ENCODE data around the gene CNTNAP5.

Gene CNTNAP5

DNA sequence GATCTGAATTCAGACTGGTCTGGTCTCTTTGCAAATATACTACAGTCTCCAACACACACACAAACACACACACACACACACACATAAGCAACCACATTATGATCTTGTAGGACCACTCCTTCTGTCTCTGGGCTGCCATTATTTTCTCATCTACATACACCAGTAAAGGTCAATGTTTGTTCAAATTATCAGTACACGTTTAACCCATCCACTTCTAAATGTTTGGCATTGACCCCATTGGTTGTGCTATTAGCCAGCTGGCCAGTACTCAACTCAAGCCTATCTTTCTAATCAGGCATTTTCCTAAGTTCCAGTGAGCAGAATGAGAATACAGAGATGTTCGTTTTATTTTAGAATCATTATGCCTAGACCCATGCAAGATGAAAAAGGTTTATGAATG is 186.4 kb downstream of the CNTNAP5 start:
- Histone ChIP-seq H3K4me3 (ENCODE audit: low read length) (no peak overlapping the region), H3K9ac (ENCODE audit: low read depth, low read length) (no peak overlapping the region), H3K9me3 (ENCODE audit: insufficient read depth, low read depth, low read length) (no peaks in the 10 kb centered on the region), H3K4me1 (ENCODE audit: insufficient read depth, low read length) (no peaks in the 10 kb centered on the region; the same call in 1 of the 2 replicates), H3K27ac (ENCODE audit: low read length) (no peak overlapping the region), H3K36me3 (ENCODE audit: insufficient read depth, low read depth, low read length) (no peaks in the 10 kb centered on the region), H3K27me3 (ENCODE audit: insufficient read depth, low read length) (no peaks in the 10 kb centered on the region)

GRCh38 chr2:124213977-124214587 is 189.0 kb downstream of the CNTNAP5 start:
- Histone ChIP-seq H3K27me3 (ENCODE audit: insufficient read depth, low read length) (no peaks in the 10 kb centered on the region), H3K27ac (ENCODE audit: low read length) (no peak overlapping the region), H3K4me3 (ENCODE audit: low read length) (no peak overlapping the region), H3K9ac (ENCODE audit: low read depth, low read length) (no peak overlapping the region), H3K4me1 (ENCODE audit: insufficient read depth, low read length) (no peaks in the 10 kb centered on the region; the same call in 1 of the 2 replicates), H3K36me3 (ENCODE audit: insufficient read depth, low read depth, low read length) (no peaks in the 10 kb centered on the region), H3K9me3 (ENCODE audit: insufficient read depth, low read depth, low read length) (no peaks in the 10 kb centered on the region)

GRCh38 chr2:124246170-124246569 is 221.1 kb downstream of the CNTNAP5 start:
- Histone ChIP-seq H3K27me3 (ENCODE audit: insufficient read depth, low read length) (no peaks in the 10 kb centered on the region), H3K4me1 (ENCODE audit: insufficient read depth, low read length) (no peaks in the 10 kb centered on the region), H3K36me3 (ENCODE audit: insufficient read depth, low read depth, low read length) (no peaks in the 10 kb centered on the region), H3K27ac (ENCODE audit: low read length) (no peak overlapping the region), H3K9ac (ENCODE audit: low read depth, low read length) (no peak overlapping the region), H3K9me3 (ENCODE audit: insufficient read depth, low read depth, low read length) (no peaks in the 10 kb centered on the region), H3K4me3 (ENCODE audit: low read length) (no peak overlapping the region)

DNA sequence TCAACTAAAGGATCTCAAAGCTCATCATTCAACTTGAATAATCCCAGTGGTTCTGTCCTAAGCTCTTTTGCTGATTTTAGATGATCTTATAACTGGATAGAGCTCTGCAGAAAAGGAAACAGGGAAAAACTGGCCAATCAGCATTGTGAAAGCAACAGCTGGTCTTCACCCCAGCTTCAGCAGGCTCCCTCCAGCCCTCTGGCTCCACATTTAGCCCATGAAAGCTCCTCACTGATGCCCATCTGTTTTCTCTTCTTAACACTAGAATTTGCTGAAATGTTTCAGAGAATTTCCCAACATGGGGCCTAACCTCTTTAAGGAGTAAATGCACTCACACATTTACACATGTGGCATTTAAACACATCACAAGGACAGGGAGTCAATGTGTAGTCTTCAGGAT is 223.3 kb downstream of the CNTNAP5 start:
- Histone ChIP-seq H3K27me3 (ENCODE audit: insufficient read depth, low read length) (no peaks in the 10 kb centered on the region), H3K9ac (ENCODE audit: low read depth, low read length) (no peak overlapping the region), H3K4me3 (ENCODE audit: low read length) (no peak overlapping the region), H3K4me1 (ENCODE audit: insufficient read depth, low read length) (no peaks in the 10 kb centered on the region), H3K36me3 (ENCODE audit: insufficient read depth, low read depth, low read length) (no peaks in the 10 kb centered on the region), H3K27ac (ENCODE audit: low read length) (no peak overlapping the region), H3K9me3 (ENCODE audit: insufficient read depth, low read depth, low read length) (no peaks in the 10 kb centered on the region)

- Histone ChIP-seq H3K9me3 (ENCODE audit: insufficient read depth, low read depth, low read length) (no peaks in the 10 kb centered on the region), H3K4me1 (ENCODE audit: insufficient read depth, low read length) (no peaks in the 10 kb centered on the region), H3K27ac (ENCODE audit: low read length) (no peak overlapping the region), H3K4me3 (ENCODE audit: low read length) (no peak overlapping the region), H3K27me3 (ENCODE audit: insufficient read depth, low read length) (no peaks in the 10 kb centered on the region), H3K9ac (ENCODE audit: low read depth, low read length) (no peak overlapping the region), H3K36me3 (ENCODE audit: insufficient read depth, low read depth, low read length) (no peaks in the 10 kb centered on the region)
Measured at GRCh38 chr2:124250433-124250832, 225.3 kb downstream of the CNTNAP5 start.

GRCh38 chr2:124254621-124255020 is 229.5 kb downstream of the CNTNAP5 start:
- H3K4me1 ChIP-seq (ENCODE audit: insufficient read depth, low read length): no peaks in the 10 kb centered on the region
- no peaks in the 10 kb centered on the region for H3K9me3 ChIP-seq (ENCODE audit: insufficient read depth, low read depth, low read length)
- H3K9ac ChIP-seq (ENCODE audit: low read depth, low read length): no peak overlapping the region
- H3K27me3 ChIP-seq (ENCODE audit: insufficient read depth, low read length): no peaks in the 10 kb centered on the region
- no peak overlapping the region for H3K27ac ChIP-seq (ENCODE audit: low read length)
- no peak overlapping the region for H3K4me3 ChIP-seq (ENCODE audit: low read length)
- no peaks in the 10 kb centered on the region for H3K36me3 ChIP-seq (ENCODE audit: insufficient read depth, low read depth, low read length)

DNA sequence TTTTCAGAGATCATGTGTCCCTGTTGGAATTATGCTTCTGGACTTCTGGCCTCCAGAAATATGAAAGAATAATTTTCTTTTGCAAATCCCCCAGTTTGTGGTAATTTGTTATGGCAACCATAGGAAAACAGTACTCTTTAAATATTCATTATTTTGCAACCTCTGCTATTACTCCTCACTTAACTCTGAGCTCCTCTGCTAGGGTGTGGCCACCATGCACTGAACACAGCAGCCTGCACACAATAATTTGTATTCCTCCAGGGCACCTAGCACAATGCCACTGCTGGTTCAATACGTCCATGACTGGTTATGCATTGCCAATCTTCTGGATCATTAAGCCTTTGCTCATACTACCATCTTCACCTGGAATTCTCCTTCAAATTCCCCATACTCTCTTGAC is 232.0 kb downstream of the CNTNAP5 start:
- H3K4me1 ChIP-seq (ENCODE audit: insufficient read depth, low read length): no peaks in the 10 kb centered on the region
- H3K9ac ChIP-seq (ENCODE audit: low read depth, low read length): no peak overlapping the region
- no peaks in the 10 kb centered on the region for H3K9me3 ChIP-seq (ENCODE audit: insufficient read depth, low read depth, low read length)
- H3K27ac ChIP-seq (ENCODE audit: low read length): no peak overlapping the region
- H3K27me3 ChIP-seq (ENCODE audit: insufficient read depth, low read length): no peaks in the 10 kb centered on the region
- H3K36me3 ChIP-seq (ENCODE audit: insufficient read depth, low read depth, low read length): no peaks in the 10 kb centered on the region
- no peak overlapping the region for H3K4me3 ChIP-seq (ENCODE audit: low read length)

- Histone ChIP-seq H3K36me3 (ENCODE audit: insufficient read depth, low read depth, low read length) (no peaks in the 10 kb centered on the region), H3K9me3 (ENCODE audit: insufficient read depth, low read depth, low read length) (no peaks in the 10 kb centered on the region), H3K9ac (ENCODE audit: low read depth, low read length) (no peak overlapping the region), H3K27ac (ENCODE audit: low read length) (no peak overlapping the region), H3K27me3 (ENCODE audit: insufficient read depth, low read length) (no peaks in the 10 kb centered on the region), H3K4me1 (ENCODE audit: insufficient read depth, low read length) (no peaks in the 10 kb centered on the region), H3K4me3 (ENCODE audit: low read length) (no peak overlapping the region)
Measured at GRCh38 chr2:124258140-124258880, 233.2 kb downstream of the CNTNAP5 start.

DNA sequence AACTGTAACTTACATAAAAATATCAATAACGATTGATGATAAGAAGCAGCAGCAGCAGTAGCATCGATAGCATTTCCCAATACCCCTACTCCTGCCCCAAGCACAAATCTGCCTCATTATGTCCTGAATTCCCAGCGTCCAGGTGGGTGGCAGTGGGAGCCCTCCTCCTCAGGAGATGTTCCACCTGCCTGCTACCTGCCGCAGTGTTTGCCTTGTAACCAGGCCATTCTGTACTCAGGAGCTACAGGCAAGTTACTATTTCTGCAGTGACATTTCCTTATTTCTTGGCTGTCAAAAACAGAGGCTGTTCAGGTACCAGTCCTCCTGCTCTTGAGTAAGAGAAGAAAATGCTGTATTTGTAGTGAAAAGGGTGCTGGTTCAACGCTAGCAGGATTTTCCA is 236.4 kb downstream of the CNTNAP5 start:
- Histone ChIP-seq H3K9ac (ENCODE audit: low read depth, low read length) (no peak overlapping the region), H3K4me1 (ENCODE audit: insufficient read depth, low read length) (no peaks in the 10 kb centered on the region), H3K4me3 (ENCODE audit: low read length) (no peak overlapping the region), H3K36me3 (ENCODE audit: insufficient read depth, low read depth, low read length) (no peaks in the 10 kb centered on the region), H3K9me3 (ENCODE audit: insufficient read depth, low read depth, low read length) (no peaks in the 10 kb centered on the region), H3K27ac (ENCODE audit: low read length) (no peak overlapping the region), H3K27me3 (ENCODE audit: insufficient read depth, low read length) (no peaks in the 10 kb centered on the region)

DNA sequence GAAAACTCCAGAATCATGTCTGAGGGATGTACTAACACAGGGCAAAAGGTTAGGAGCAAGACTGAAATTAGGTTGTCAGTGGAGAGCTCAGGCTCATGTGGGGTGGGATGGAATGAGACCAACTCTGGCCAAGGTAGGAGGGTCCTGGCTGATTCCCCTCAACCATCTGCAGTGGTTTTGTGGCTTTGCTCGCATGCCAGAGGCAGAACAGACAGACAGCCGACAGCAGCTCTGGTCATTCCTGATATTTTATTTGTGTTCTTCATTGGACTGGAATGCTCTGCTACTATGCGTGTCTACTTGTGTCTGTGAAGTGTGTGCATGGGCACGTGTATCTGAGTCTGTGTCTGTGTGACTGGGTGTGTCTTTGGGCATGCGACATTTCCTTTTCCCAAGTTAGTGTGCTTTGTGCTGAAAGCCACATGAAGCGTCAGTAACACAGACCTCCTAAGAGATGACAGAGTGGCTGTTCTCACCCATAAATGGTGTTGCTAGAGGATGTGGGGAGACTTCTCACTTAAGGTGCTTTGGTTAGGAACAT is 239.5 kb downstream of the CNTNAP5 start:
- H3K9me3 ChIP-seq (ENCODE audit: insufficient read depth, low read depth, low read length): no peaks in the 10 kb centered on the region
- H3K4me1 ChIP-seq (ENCODE audit: insufficient read depth, low read length): no peaks in the 10 kb centered on the region
- no peaks in the 10 kb centered on the region for H3K27me3 ChIP-seq (ENCODE audit: insufficient read depth, low read length)
- H3K4me3 ChIP-seq (ENCODE audit: low read length): no peak overlapping the region
- H3K27ac ChIP-seq (ENCODE audit: low read length): no peak overlapping the region
- no peaks in the 10 kb centered on the region for H3K36me3 ChIP-seq (ENCODE audit: insufficient read depth, low read depth, low read length)
- H3K9ac ChIP-seq (ENCODE audit: low read depth, low read length): no peak overlapping the region

GRCh38 chr2:124267794-124268193 is 242.7 kb downstream of the CNTNAP5 start:
- H3K9ac ChIP-seq (ENCODE audit: low read depth, low read length): no peak overlapping the region
- H3K4me3 ChIP-seq (ENCODE audit: low read length): no peak overlapping the region
- no peaks in the 10 kb centered on the region for H3K27me3 ChIP-seq (ENCODE audit: insufficient read depth, low read length)
- H3K4me1 ChIP-seq (ENCODE audit: insufficient read depth, low read length): no peaks in the 10 kb centered on the region
- H3K9me3 ChIP-seq (ENCODE audit: insufficient read depth, low read depth, low read length): no peaks in the 10 kb centered on the region
- H3K27ac ChIP-seq (ENCODE audit: low read length): no peak overlapping the region
- H3K36me3 ChIP-seq (ENCODE audit: insufficient read depth, low read depth, low read length): no peaks in the 10 kb centered on the region

GRCh38 chr2:124269348-124269747 is 244.3 kb downstream of the CNTNAP5 start:
- no peak overlapping the region for H3K4me3 ChIP-seq (ENCODE audit: low read length)
- H3K4me1 ChIP-seq (ENCODE audit: insufficient read depth, low read length): no peaks in the 10 kb centered on the region
- no peaks in the 10 kb centered on the region for H3K9me3 ChIP-seq (ENCODE audit: insufficient read depth, low read depth, low read length)
- H3K27me3 ChIP-seq (ENCODE audit: insufficient read depth, low read length): no peaks in the 10 kb centered on the region
- H3K27ac ChIP-seq (ENCODE audit: low read length): no peak overlapping the region
- H3K36me3 ChIP-seq (ENCODE audit: insufficient read depth, low read depth, low read length): no peaks in the 10 kb centered on the region
- H3K9ac ChIP-seq (ENCODE audit: low read depth, low read length): no peak overlapping the region

All from iPS-20b (cell line).